ENCODE data around the gene GATD1.

DNA sequence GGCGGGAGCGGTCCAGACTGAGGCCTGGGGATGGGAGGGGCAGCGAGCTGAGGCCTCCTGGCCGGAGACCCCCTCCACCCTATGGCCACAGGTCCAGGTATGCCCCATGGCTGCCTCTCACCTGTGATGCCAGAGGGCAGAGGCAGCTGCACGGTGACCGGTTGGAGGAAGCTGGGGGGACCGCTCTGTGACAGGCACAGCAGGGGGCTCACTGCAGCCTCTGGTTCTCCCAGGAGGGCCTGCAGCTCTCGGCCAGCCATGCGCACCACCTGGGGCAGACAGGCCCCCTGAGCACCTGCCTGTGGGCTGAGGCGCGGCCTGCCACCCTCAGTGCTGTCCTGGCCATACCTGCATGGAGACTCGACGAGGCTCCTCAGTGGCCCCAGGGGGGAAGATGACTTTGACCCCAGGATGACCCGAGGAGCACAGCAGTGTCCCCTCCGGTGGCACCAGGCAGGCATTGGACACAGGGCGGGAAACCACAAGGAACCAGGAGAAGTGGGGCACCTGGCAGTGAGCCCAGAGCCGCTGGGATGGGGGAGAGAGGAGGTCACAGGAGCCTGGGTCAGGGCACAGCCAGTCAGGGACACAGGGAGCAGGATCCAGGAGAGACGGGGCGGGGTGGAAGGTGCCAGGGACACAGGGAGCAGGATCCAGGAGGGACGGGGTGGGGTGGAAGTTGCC, 24.0 kb upstream of the GATD1 start:
- TF ChIP-seq, protein P1, sequence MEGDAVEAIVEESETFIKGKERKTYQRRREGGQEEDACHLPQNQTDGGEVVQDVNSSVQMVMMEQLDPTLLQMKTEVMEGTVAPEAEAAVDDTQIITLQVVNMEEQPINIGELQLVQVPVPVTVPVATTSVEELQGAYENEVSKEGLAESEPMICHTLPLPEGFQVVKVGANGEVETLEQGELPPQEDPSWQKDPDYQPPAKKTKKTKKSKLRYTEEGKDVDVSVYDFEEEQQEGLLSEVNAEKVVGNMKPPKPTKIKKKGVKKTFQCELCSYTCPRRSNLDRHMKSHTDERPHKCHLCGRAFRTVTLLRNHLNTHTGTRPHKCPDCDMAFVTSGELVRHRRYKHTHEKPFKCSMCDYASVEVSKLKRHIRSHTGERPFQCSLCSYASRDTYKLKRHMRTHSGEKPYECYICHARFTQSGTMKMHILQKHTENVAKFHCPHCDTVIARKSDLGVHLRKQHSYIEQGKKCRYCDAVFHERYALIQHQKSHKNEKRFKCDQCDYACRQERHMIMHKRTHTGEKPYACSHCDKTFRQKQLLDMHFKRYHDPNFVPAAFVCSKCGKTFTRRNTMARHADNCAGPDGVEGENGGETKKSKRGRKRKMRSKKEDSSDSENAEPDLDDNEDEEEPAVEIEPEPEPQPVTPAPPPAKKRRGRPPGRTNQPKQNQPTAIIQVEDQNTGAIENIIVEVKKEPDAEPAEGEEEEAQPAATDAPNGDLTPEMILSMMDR (IDR thresholded peaks at IDR 0.05), result no peak
- no peak for TF ChIP-seq POLR2A (IDR thresholded peaks at IDR 0.05)

Data from Peyer's patch (tissue), 4 donors.